Dermis blood vessel endothelial cell (primary cell): ENCODE measurements around the gene DAAM1. TPM values are rescaled to one million over a fixed set of nuclear protein-coding genes. Genes with fewer than 3 reads are reported as not detected.
A peak's percentile ranks its signal among the peaks of the same experiment; 100 is the strongest.

Experiments
- DNase-seq: peaks from one replicate; pipeline ENCODE4 v3.0.0; 2010
- total RNA-seq: library from RNA; depleted of rRNA; stranded (reverse); fragments of >200 nt; gene quantifications from 2 replicates; pipeline ENCODE4 v1.2.3, GENCODE V29; 2014

DAAM1 gene
- total RNA-seq, 1 donor from 2014 or later = 32.0 TPM

- no peak for DNase-seq
These were observed 35.9 kb downstream of the DAAM1 start for GRCh38 chr14:59224341-59224740.

- DNase-seq = no peak
These were observed 36.8 kb downstream of the DAAM1 start for GRCh38 chr14:59225281-59225680.

GRCh38 chr14:59228421-59228820 is 40.0 kb downstream of the DAAM1 start:
- DNase-seq = no peak

GRCh38 chr14:59229653-59230406 is 41.4 kb downstream of the DAAM1 start:
- DNase-seq = no peak

GRCh38 chr14:59236195-59236594 is 47.7 kb downstream of the DAAM1 start:
- no peak for DNase-seq

- no peak for DNase-seq
These were observed 49.7 kb downstream of the DAAM1 start for GRCh38 chr14:59238216-59238615.

GRCh38 chr14:59239022-59239421 is 50.6 kb downstream of the DAAM1 start:
- DNase-seq = no peak

GRCh38 chr14:59240356-59240755 is 51.9 kb downstream of the DAAM1 start:
- DNase-seq = no peak

- no peak for DNase-seq
These were observed 52.7 kb downstream of the DAAM1 start for GRCh38 chr14:59241121-59241520.

GRCh38 chr14:59243174-59243573 is 54.7 kb downstream of the DAAM1 start:
- DNase-seq = no peak

- no peak for DNase-seq
These were observed 56.1 kb downstream of the DAAM1 start for GRCh38 chr14:59244581-59244980.

- DNase-seq = no peak
These were observed 57.4 kb downstream of the DAAM1 start for GRCh38 chr14:59245809-59246295.

GRCh38 chr14:59246566-59246965 is 58.1 kb downstream of the DAAM1 start:
- no peak for DNase-seq

- peak; percentile 13 for DNase-seq
These were observed 59.5 kb downstream of the DAAM1 start for GRCh38 chr14:59247801-59248584.

- peak; percentile 20 for DNase-seq
These were observed 60.6 kb downstream of the DAAM1 start for GRCh38 chr14:59249029-59249428.

- no peak for DNase-seq
These were observed 63.6 kb downstream of the DAAM1 start for GRCh38 chr14:59251811-59252771.

- DNase-seq = no peak
These were observed 64.5 kb downstream of the DAAM1 start for GRCh38 chr14:59252772-59253500.

- no peak for DNase-seq
These were observed 65.1 kb downstream of the DAAM1 start for GRCh38 chr14:59253527-59253926.

- DNase-seq = peak; percentile 49
These were observed 65.9 kb downstream of the DAAM1 start for GRCh38 chr14:59254146-59254910.

- DNase-seq = peak; percentile 55
These were observed 66.6 kb downstream of the DAAM1 start for GRCh38 chr14:59254911-59255545.

GRCh38 chr14:59256331-59256730 is 67.9 kb downstream of the DAAM1 start:
- DNase-seq = no peak
